HCT116 (cell line): Measurements from ENCODE around the gene UBL5. TPM values are rescaled to one million over a fixed set of nuclear protein-coding genes. Genes with fewer than 3 reads are reported as not detected.
"Not testable (repeated sequence)": the region's sequence is repeated elsewhere in the genome, so short reads cannot be mapped to it uniquely, and the experiment has no call there.

Experiments
- ATAC-seq: fragments of 200-7000 bp; cut with Tn5 transposase; 2 replicates; pipeline ENCODE4 v1.9.1; 2020; ENCODE audit warnings: mild to moderate bottlenecking, moderate library complexity
- BruUV-seq: library from RNA; stranded (reverse); fragments of 400-500 nt; replicated peaks from 2 replicates; lab custom pipeline; 2021; lab: Mats Ljungman, UMichigan
- CTCF ChIA-PET: fragments of 300-600 bp; sonication (Branson Sonifier 250); formaldehyde crosslinking; loops from one replicate; lab custom pipeline; 2021; ENCODE audit warnings: antibody characterized with exemption; lab: Charles Lee
- POLR2A ChIA-PET: fragments of 300-600, 350-600 bp; sonication (Branson Sonifier 250); formaldehyde crosslinking; loops from one replicate; lab custom pipeline; 2021; ENCODE audit warnings: antibody characterized with exemption; lab: Charles Lee
- RAD21 ChIA-PET, 2 experiments: fragments of 300-600 bp; sonication (Branson Sonifier 250); formaldehyde crosslinking; loops; one replicate each; lab custom pipeline; 2023; ENCODE audit warnings: low total read pairs in 2 of 2; ENCODE audit not compliant: uncharacterized antibody in 2 of 2, unreplicated experiment in 2 of 2, low non-redundant PET in 1 of 2; lab: Charles Lee
- DNase-seq: peaks from one replicate; pipeline ENCODE4 v3.0.0-alpha.2; 2010; ENCODE audit warnings: low read depth, low spot score
- H2AFZ ChIP-seq: fragments of 200-600 bp; shearing (Covaris generic), sonication (generic); 2 replicates; pipeline ENCODE4 v1.6.1; 2017; ENCODE audit warnings: low read depth, mixed run types, mixed read lengths, antibody characterized with exemption, low read length; ENCODE audit not compliant: poor library complexity, severe bottlenecking
- H3K27ac ChIP-seq: 2 replicates; pipeline ENCODE4 v1.5.1; 2012; ENCODE audit warnings: low read depth, low read length
- H3K27me3 ChIP-seq: fragments of 200-600 bp; sonication (generic); 2 replicates; pipeline ENCODE4 v1.6.1; 2016; ENCODE audit warnings: mixed run types, low read length, mixed read lengths; ENCODE audit not compliant: insufficient read depth
- H3K36me3 ChIP-seq, 2 experiments: fragments of 200-500 bp in 1 of 2; fragments of 200-600 bp in 1 of 2; sonication (Bioruptor generic) in 1 of 2; sonication (generic) in 1 of 2; 2 replicates each; pipeline versions ENCODE4 v1.5.1 to v1.6.1; 2014 to 2016; ENCODE audit warnings: low read length in 2 of 2, inconsistent platforms in 1 of 2, mixed read lengths in 1 of 2, mixed run types in 1 of 2; ENCODE audit not compliant: insufficient read depth in 2 of 2, control insufficient read depth in 1 of 2
- H3K4me1 ChIP-seq, 2 experiments: fragments of 200-600 bp in 1 of 2; sonication (generic) in 1 of 2; 2 replicates each; pipeline versions ENCODE4 v1.5.1 to v1.6.1; 2012 to 2017; ENCODE audit warnings: low read length in 2 of 2, inconsistent platforms in 1 of 2, mild to moderate bottlenecking in 1 of 2, mixed read lengths in 1 of 2, mixed run types in 1 of 2, moderate library complexity in 1 of 2; ENCODE audit not compliant: insufficient read depth in 2 of 2, control insufficient read depth in 1 of 2
- H3K4me2 ChIP-seq: fragments of 200-600 bp; sonication (generic); 2 replicates; pipeline ENCODE4 v1.6.1; 2017; ENCODE audit warnings: mixed run types, low read length, mixed read lengths
- H3K4me3 ChIP-seq, 2 experiments: fragments of 200-600 bp in 1 of 2; sonication (generic) in 1 of 2; replicated peaks in 1 of 2; 2 replicates each; pipeline ENCODE4 v1.5.1; 2011 to 2016; ENCODE audit warnings: low read length in 2 of 2, control low read depth in 1 of 2, low read depth in 1 of 2, mild to moderate bottlenecking in 1 of 2, mixed read lengths in 1 of 2, mixed run types in 1 of 2
- H3K79me2 ChIP-seq: fragments of 200-600 bp; sonication (generic); 2 replicates; pipeline ENCODE4 v1.6.1; 2017; ENCODE audit warnings: mild to moderate bottlenecking, mixed run types, low read length, moderate library complexity, mixed read lengths; ENCODE audit not compliant: insufficient read depth
- H3K9ac ChIP-seq: fragments of 200-600 bp; sonication (generic); 2 replicates; pipeline ENCODE4 v1.6.1; 2016; ENCODE audit warnings: low read length, mixed read lengths
- H3K9me2 ChIP-seq: fragments of 200-600 bp; sonication (generic), shearing (Covaris generic); 2 replicates; pipeline ENCODE4 v1.6.1; 2017; ENCODE audit warnings: mixed run types, mild to moderate bottlenecking, moderate library complexity; ENCODE audit not compliant: insufficient read depth
- H3K9me3 ChIP-seq, 2 experiments: fragments of 200-500 bp in 1 of 2; fragments of 200-600 bp in 1 of 2; sonication (Bioruptor generic) in 1 of 2; sonication (generic) in 1 of 2; 2 replicates each; pipeline ENCODE4 v1.6.1; 2014 to 2017; ENCODE audit warnings: low read length in 2 of 2, mixed read lengths in 2 of 2, inconsistent platforms in 1 of 2, low read depth in 1 of 2, mild to moderate bottlenecking in 1 of 2, mixed run types in 1 of 2, moderate library complexity in 1 of 2; ENCODE audit not compliant: control insufficient read depth in 1 of 2, insufficient read depth in 1 of 2
- H4K20me1 ChIP-seq: fragments of 200-600 bp; sonication (generic), shearing (Covaris generic); 2 replicates; pipeline ENCODE4 v1.6.1; 2017; ENCODE audit warnings: mixed run types, mild to moderate bottlenecking, moderate library complexity; ENCODE audit not compliant: insufficient read depth
- CEBPB ChIP-seq: IDR thresholded peaks from 2 replicates; pipeline ENCODE4 v1.6.1; 2012; ENCODE audit warnings: low read depth
- ELF1 ChIP-seq: IDR thresholded peaks from 2 replicates; pipeline ENCODE4 v1.6.1; 2012; ENCODE audit warnings: low read depth, borderline replicate concordance
- TCF7L2 ChIP-seq: IDR thresholded peaks from 2 replicates; pipeline ENCODE4 v1.7.0; 2011; ENCODE audit warnings: borderline replicate concordance, inconsistent platforms; ENCODE audit not compliant: insufficient read depth, insufficient read length; ENCODE audit errors: extremely low read depth
- intact Hi-C: fragments of 100-400 bp; cut with micrococcal nuclease; formaldehyde crosslinking; loops from 2 replicates; pipeline ENCODE4 v1.10.0; 2022
- total RNA-seq: library from RNA; stranded (reverse); gene quantifications from one replicate; pipeline ENCODE4 v1.2.1, GENCODE V29; 2021; ENCODE audit not compliant: unreplicated experiment
- TF ChIP-seq, protein P1 (sequence below), 3 experiments: fragments of 200-600 bp in 1 of 3; sonication (generic) in 1 of 3; IDR thresholded peaks in 2 of 3; conservative IDR thresholded peaks in 1 of 3; 2 replicates each; pipeline ENCODE4 v1.5.1; 2012 to 2017; ENCODE audit warnings: low read depth in 2 of 3, low read length in 2 of 3, antibody characterized with exemption in 1 of 3, borderline replicate concordance in 1 of 3, control low read depth in 1 of 3, mild to moderate bottlenecking in 1 of 3, mixed read lengths in 1 of 3, mixed run types in 1 of 3, moderate library complexity in 1 of 3; ENCODE audit not compliant: insufficient read depth in 1 of 3

UBL5 gene
- total RNA-seq, 1 experiment from 2014 or later = 335 TPM

DNA sequence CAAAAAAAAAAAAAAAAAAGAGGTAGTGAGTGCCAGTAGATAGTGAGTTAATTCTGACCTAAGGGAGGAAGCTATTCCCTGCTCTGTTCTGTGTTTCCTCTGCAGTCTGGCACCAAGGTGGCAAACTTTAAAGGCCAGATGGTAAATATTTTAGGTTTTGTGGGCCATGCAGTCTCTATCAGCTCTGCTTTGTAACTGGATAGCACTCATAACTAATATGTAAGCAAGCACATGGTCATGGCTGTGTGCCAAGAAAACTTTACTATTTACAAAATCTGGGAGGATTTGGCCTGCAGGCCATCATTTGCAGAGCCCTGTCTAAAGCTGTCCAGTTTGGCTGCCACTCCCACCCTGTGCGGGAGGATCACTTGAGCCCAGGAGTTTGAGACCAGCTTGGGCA lies 11.7 kb downstream of the UBL5 start:
- BruUV-seq = no TSS peak
- Histone ChIP-seq H3K4me3 (no peak overlapping the region), H3K36me3 (peaks cover 23 to 27% of the 10 kb centered on the region in 2 experiments; a peak in 3 of 4 replicates), H3K4me2 (no peak overlapping the region), H3K27me3 (no peaks in the 10 kb centered on the region), H3K4me1 (peaks cover 4 to 18% of the 10 kb centered on the region in 2 experiments; a peak in 3 of 4 replicates), H4K20me1 (peaks cover 3% of the 10 kb centered on the region; the same call in 1 of the 2 replicates), H3K9ac (no peak overlapping the region), H3K9me2 (no peaks in the 10 kb centered on the region), H3K27ac (no peak overlapping the region), H3K79me2 (peaks cover 20% of the 10 kb centered on the region), H3K9me3 (no peaks in the 10 kb centered on the region), H2AFZ (no peak overlapping the region)
- TF ChIP-seq CEBPB (no peak), TCF7L2 (no peak)
- POLR2A ChIA-PET = no interaction called here
- ATAC-seq (no peak), DNase-seq (no peak)
- RAD21 ChIA-PET = no interaction called here
- CTCF ChIA-PET = no interaction called here
- intact Hi-C loops = no loop called here

DNA sequence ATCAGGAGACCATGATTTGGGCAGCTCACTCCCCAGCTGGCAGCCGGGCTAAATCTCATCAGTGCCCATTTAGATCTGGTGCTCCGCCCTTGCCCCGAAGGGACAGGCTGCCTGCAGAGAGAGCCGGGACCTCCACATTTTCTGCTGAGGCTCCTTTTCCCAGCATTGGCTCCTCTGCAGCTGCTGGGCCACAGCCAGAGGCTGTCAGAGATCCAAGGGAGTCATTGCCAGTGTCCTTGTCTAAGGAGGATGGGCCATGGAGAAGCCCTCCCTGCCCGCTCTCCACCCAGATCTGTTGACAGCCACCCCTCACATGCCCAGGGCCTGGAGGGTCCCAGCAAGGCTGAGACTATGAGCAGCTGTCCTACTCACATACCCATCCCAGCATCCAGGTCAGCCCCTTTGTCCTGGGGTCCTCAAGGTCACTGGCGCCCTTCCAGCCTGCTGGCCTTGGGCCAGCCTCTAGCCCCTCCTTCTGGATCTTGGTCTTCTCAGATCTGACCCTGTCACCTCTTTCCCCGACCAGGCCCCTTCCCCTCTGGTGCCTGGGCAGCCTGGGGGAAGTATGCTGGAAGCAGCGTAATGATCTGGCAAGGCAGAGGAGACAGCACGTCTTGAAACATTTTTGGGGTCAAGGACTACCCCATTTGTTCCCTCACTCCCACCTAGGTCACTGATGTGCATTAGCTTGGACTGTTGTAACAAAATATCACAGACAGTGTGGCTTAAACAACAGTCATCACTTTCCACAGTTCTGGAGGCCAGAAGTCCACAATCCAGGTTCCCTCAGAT lies 15.3 kb downstream of the UBL5 start:
- Histone ChIP-seq H3K36me3 (peaks cover 26 to 27% of the 10 kb centered on the region in 2 experiments; a peak in 3 of 4 replicates), H4K20me1 (no peaks in the 10 kb centered on the region), H3K4me3 (no peak overlapping the region), H3K27me3 (no peaks in the 10 kb centered on the region), H3K79me2 (peaks cover 14% of the 10 kb centered on the region; the same call in 1 of the 2 replicates), H3K4me1 (peaks cover 0 to 19% of the 10 kb centered on the region in 2 experiments; a peak in 2 of 4 replicates), H3K9me3 (no peaks in the 10 kb centered on the region), H3K27ac (no peak overlapping the region)
- BruUV-seq = no TSS peak
- POLR2A ChIA-PET = no interaction called here
- intact Hi-C loops = no loop called here
- no peak for DNase-seq
- TF ChIP-seq ELF1 = no peak
- no peak for TF ChIP-seq TCF7L2
- no peak for TF ChIP-seq CEBPB
- TF ChIP-seq, protein P1, sequence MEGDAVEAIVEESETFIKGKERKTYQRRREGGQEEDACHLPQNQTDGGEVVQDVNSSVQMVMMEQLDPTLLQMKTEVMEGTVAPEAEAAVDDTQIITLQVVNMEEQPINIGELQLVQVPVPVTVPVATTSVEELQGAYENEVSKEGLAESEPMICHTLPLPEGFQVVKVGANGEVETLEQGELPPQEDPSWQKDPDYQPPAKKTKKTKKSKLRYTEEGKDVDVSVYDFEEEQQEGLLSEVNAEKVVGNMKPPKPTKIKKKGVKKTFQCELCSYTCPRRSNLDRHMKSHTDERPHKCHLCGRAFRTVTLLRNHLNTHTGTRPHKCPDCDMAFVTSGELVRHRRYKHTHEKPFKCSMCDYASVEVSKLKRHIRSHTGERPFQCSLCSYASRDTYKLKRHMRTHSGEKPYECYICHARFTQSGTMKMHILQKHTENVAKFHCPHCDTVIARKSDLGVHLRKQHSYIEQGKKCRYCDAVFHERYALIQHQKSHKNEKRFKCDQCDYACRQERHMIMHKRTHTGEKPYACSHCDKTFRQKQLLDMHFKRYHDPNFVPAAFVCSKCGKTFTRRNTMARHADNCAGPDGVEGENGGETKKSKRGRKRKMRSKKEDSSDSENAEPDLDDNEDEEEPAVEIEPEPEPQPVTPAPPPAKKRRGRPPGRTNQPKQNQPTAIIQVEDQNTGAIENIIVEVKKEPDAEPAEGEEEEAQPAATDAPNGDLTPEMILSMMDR (IDR thresholded peaks at IDR 0.05 in 2 of 3, conservative IDR thresholded peaks at IDR 0.05 in 1 of 3; ENCODE audit: borderline replicate concordance in 1 of 3, insufficient read depth in 1 of 3, low read depth in 2 of 3, low read length in 2 of 3) = no peak
- TF ChIP-seq, all 23 proteins: peak for 0
- Histone ChIP-seq H3K4me2 (no peak overlapping the region), H3K9me2 (no peaks in the 10 kb centered on the region), H2AFZ (no peak overlapping the region), H3K9ac (no peak overlapping the region)
- ChIA-PET RAD21 (no interaction called here), CTCF (no interaction called here)
- ATAC-seq = no peak

DNA sequence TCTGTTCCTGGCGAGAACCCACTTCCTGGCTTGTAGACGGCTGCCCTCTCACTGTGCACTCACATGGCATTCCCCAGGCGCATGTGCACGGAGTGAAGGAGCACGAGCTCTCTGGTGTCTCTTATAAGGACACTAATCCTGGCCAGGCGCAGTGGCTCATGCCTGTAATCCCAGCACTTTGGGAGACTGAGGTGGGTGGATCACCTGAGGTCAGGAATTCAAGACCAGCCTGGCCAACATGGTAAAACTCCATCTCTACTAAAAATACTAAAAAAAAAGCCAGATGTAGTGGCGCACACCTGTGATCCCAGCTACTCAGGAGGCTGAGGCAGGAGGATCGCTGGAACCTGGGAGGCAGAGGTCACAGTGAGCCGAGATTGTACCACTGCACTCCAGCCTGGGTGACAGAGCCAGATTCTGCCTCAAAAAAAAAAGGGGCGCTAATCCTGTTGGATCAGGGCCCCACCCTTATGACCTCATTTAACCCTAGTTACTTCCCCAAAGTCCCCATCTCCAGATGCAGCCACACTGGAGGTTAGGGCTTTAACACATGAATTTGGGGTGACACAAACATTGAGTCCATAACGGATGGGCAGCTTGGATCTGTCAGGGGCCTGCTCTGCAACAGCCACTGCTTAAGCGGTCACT lies 16.0 kb downstream of the UBL5 start:
- H3K4me2 ChIP-seq, H3K9ac ChIP-seq, POLR2A ChIA-PET, DNase-seq, H4K20me1 ChIP-seq, H3K4me3 ChIP-seq, H3K9me3 ChIP-seq, H3K27ac ChIP-seq, H3K9me2 ChIP-seq, ATAC-seq, CTCF ChIA-PET, H2AFZ ChIP-seq, H3K27me3 ChIP-seq, RAD21 ChIA-PET, intact Hi-C loops, BruUV-seq: not testable (repeated sequence)
- peaks cover 12% of the 10 kb centered on the region; the same call in 1 of the 2 replicates for H3K79me2 ChIP-seq
- peaks cover 0 to 15% of the 10 kb centered on the region in 2 experiments; a peak in 2 of 4 replicates for H3K4me1 ChIP-seq
- H3K36me3 ChIP-seq = peaks cover 21 to 26% of the 10 kb centered on the region in 2 experiments; a peak in 3 of 4 replicates
